Keratinocyte (primary cell): Measurements from ENCODE around the gene F7. TPM values are rescaled to one million over a fixed set of nuclear protein-coding genes. Genes with fewer than 3 reads are reported as not detected.

ENCODE experiments used
- DNase-seq: peaks from one replicate; pipeline ENCODE4 v3.0.0-alpha.2; 2011; ENCODE audit warnings: low read depth, missing footprints, low spot score
- FAIRE-seq: peaks from 2 replicates; lab custom pipeline; 2011; peaks lifted over from hg19 to GRCh38; lab: Jason Lieb, UNC
- H2AFZ ChIP-seq: 2 replicates; pipeline ENCODE4 v1.6.0; 2012; ENCODE audit warnings: low read length, control low read depth, inconsistent platforms; ENCODE audit not compliant: control insufficient read depth
- H3K27ac ChIP-seq: 2 replicates; pipeline ENCODE4 v1.5.1; 2011; ENCODE audit warnings: low read length; ENCODE audit not compliant: control insufficient read depth, insufficient read depth
- H3K27me3 ChIP-seq: 3 replicates; pipeline ENCODE4 v1.6.0; 2011; ENCODE audit warnings: low read length; ENCODE audit not compliant: control insufficient read depth, insufficient read depth; ENCODE audit errors: extremely low read depth
- H3K36me3 ChIP-seq, 2 experiments: 2 replicates in 1 of 2; 3 replicates in 1 of 2; pipeline ENCODE4 v1.5.1; 2011; ENCODE audit warnings: low read length in 2 of 2, mild to moderate bottlenecking in 1 of 2; ENCODE audit not compliant: control insufficient read depth in 2 of 2, insufficient read depth in 2 of 2; ENCODE audit errors: extremely low read depth in 1 of 2
- H3K4me1 ChIP-seq: 3 replicates; pipeline ENCODE4 v1.5.1; 2011; ENCODE audit warnings: low read length; ENCODE audit not compliant: control insufficient read depth, insufficient read depth; ENCODE audit errors: extremely low read depth
- H3K4me2 ChIP-seq: 3 replicates; pipeline ENCODE4 v1.6.0; 2011; ENCODE audit warnings: low read depth, low read length; ENCODE audit not compliant: control insufficient read depth, insufficient read depth; ENCODE audit errors: extremely low read depth
- H3K4me3 ChIP-seq, 3 experiments: fragments of 200-600 bp in 1 of 3; sonication (generic) in 1 of 3; 2 replicates in 2 of 3; 3 replicates in 1 of 3; pipeline ENCODE4 v1.5.1; 2011 to 2016; ENCODE audit warnings: low read length in 3 of 3, mild to moderate bottlenecking in 3 of 3, control low read depth in 2 of 3, inconsistent platforms in 1 of 3, low read depth in 1 of 3, mixed read lengths in 1 of 3, mixed run types in 1 of 3, moderate library complexity in 1 of 3; ENCODE audit not compliant: control insufficient read depth in 2 of 3, insufficient read depth in 2 of 3; ENCODE audit errors: extremely low read depth in 1 of 3
- H3K79me2 ChIP-seq: 2 replicates; pipeline ENCODE4 v1.6.0; 2012; ENCODE audit warnings: low read length; ENCODE audit not compliant: control insufficient read depth, insufficient read depth
- H3K9ac ChIP-seq: 3 replicates; pipeline ENCODE4 v1.6.0; 2011; ENCODE audit warnings: low read length; ENCODE audit not compliant: control insufficient read depth, insufficient read depth; ENCODE audit errors: extremely low read depth
- H3K9me1 ChIP-seq: 3 replicates; pipeline ENCODE4 v1.6.0; 2011; ENCODE audit warnings: low read length; ENCODE audit not compliant: control insufficient read depth, insufficient read depth; ENCODE audit errors: extremely low read depth
- H3K9me3 ChIP-seq: 2 replicates; pipeline ENCODE4 v1.5.1; 2012; ENCODE audit warnings: low read depth, low read length; ENCODE audit not compliant: control insufficient read depth
- H4K20me1 ChIP-seq: 3 replicates; pipeline ENCODE4 v1.6.0; 2011; ENCODE audit warnings: low read length; ENCODE audit not compliant: control insufficient read depth, insufficient read depth; ENCODE audit errors: extremely low read depth
- CTCF ChIP-seq, 3 experiments: IDR thresholded peaks in 1 of 3; conservative IDR thresholded peaks in 1 of 3; optimal IDR thresholded peaks in 1 of 3; 2 replicates in 2 of 3; 3 replicates in 1 of 3; pipeline versions ENCODE3 to v1.5.1; 2011; ENCODE audit warnings: low read length in 3 of 3, mild to moderate bottlenecking in 3 of 3, moderate library complexity in 2 of 3, control low read depth in 1 of 3, inconsistent platforms in 1 of 3; ENCODE audit not compliant: insufficient read depth in 2 of 3; ENCODE audit errors: extremely low read depth in 1 of 3
- EZH2 ChIP-seq: IDR thresholded peaks from one replicate; pipeline ENCODE4 v1.6.1; 2012; ENCODE audit warnings: inconsistent platforms, mild to moderate bottlenecking, low read length, moderate library complexity
- dilution Hi-C: fragments of 300-500 bp; cut with MboI; formaldehyde crosslinking; loops from one replicate; pipeline ENCODE4 v1.7.0; 2020; ENCODE audit warnings: low sequenced_read_pairs; ENCODE audit not compliant: extremely low pct_ligation_motif_present
- polyA plus RNA-seq, 5 experiments: library from polyadenylated mRNA; depleted of rRNA in 3 of 5; stranded (reverse) in 3 of 5; stranded (forward) in 1 of 5; unstranded in 1 of 5; fragments of >200 nt; gene quantifications; 1 replicate in 1 of 5; 2 replicates in 3 of 5; 3 replicates in 1 of 5; pipeline versions ENCODE4 v1.2.1 to v1.2.3, GENCODE V29; 2011 to 2012; ENCODE audit warnings: missing spikeins in 2 of 5, low read depth in 1 of 5, low replicate concordance in 1 of 5

F7 gene
- polyA plus RNA-seq, 1 donor (not counting 4 experiments of a cell fraction or from before 2014, with no cell fraction given), result not detected

GRCh38 chr13:113145496-113145895 lies 39.9 kb downstream of the F7 start:
- Histone ChIP-seq H3K4me2 (no peak overlapping the region), H3K9me3 (no peaks in the 10 kb centered on the region), H3K36me3 (no peaks in the 10 kb centered on the region), H3K4me1 (no peaks in the 10 kb centered on the region), H3K4me3 (no peak overlapping the region), H3K79me2 (no peaks in the 10 kb centered on the region), H3K27ac (no peak overlapping the region), H2AFZ (no peak overlapping the region), H3K9me1 (no peaks in the 10 kb centered on the region), H3K27me3 (peaks cover 3% of the 10 kb centered on the region), H4K20me1 (no peaks in the 10 kb centered on the region), H3K9ac (no peak overlapping the region)
- FAIRE-seq, result no peak
- TF ChIP-seq CTCF (optimal IDR thresholded peaks at IDR 0.05 in 1 of 3, IDR thresholded peaks at IDR 0.05 in 1 of 3, conservative IDR thresholded peaks at IDR 0.05 in 1 of 3; ENCODE audit: extremely low read depth in 1 of 3, insufficient read depth in 2 of 3, low read length in 3 of 3) (no peak), EZH2 (no peak)
- dilution Hi-C loops, result no loop called here
- no peak for DNase-seq

- H3K27me3 ChIP-seq, result peaks cover 3% of the 10 kb centered on the region
- no peaks in the 10 kb centered on the region for H3K79me2 ChIP-seq
- FAIRE-seq, result no peak
- no peak for DNase-seq
- H3K36me3 ChIP-seq, result no peaks in the 10 kb centered on the region
- dilution Hi-C loops, result no loop called here
- no peak overlapping the region for H3K27ac ChIP-seq
- H3K4me2 ChIP-seq, result no peak overlapping the region
- H2AFZ ChIP-seq, result no peak overlapping the region
- H3K9me1 ChIP-seq, result no peaks in the 10 kb centered on the region
- no peak overlapping the region for H3K9ac ChIP-seq
- TF ChIP-seq CTCF (optimal IDR thresholded peaks at IDR 0.05 in 1 of 3, IDR thresholded peaks at IDR 0.05 in 1 of 3, conservative IDR thresholded peaks at IDR 0.05 in 1 of 3; ENCODE audit: extremely low read depth in 1 of 3, insufficient read depth in 2 of 3, low read length in 3 of 3) (no peak), EZH2 (no peak)
- H4K20me1 ChIP-seq, result no peaks in the 10 kb centered on the region
- no peaks in the 10 kb centered on the region for H3K4me1 ChIP-seq
- no peaks in the 10 kb centered on the region for H3K9me3 ChIP-seq
- no peak overlapping the region for H3K4me3 ChIP-seq
Observed at GRCh38 chr13:113145911-113146598, 40.5 kb downstream of the F7 start.
